GM12878 (cell line): Measurements from ENCODE around the gene SLC25A26. TPM values are rescaled to one million over a fixed set of nuclear protein-coding genes. Genes with fewer than 3 reads are reported as not detected.

Experiments
- ATAC-seq: fragments of 200-7000 bp; cut with Tn5 transposase; 3 replicates; pipeline ENCODE4 v1.9.1; 2020; ENCODE audit warnings: mild to moderate bottlenecking, moderate library complexity
- BruUV-seq: library from RNA; stranded (reverse); fragments of 400-500 nt; replicated peaks from 2 replicates; lab custom pipeline; 2021; lab: Mats Ljungman, UMichigan
- CTCF ChIA-PET: fragments of 300-600 bp; sonication (Branson Sonifier 250); formaldehyde crosslinking; extraction: SDS; loops from one replicate; lab custom pipeline; 2021; ENCODE audit warnings: inconsistent platforms; lab: Yijun Ruan, JAX
- POLR2A ChIA-PET: fragments of 350-600 bp; formaldehyde crosslinking; extraction: SDS; loops from one replicate; lab custom pipeline; 2021; ENCODE audit warnings: inconsistent platforms; lab: Charles Lee
- RAD21 ChIA-PET: fragments of 300-600 bp; sonication (Branson Sonifier 250); formaldehyde crosslinking; loops from one replicate; lab custom pipeline; 2023; ENCODE audit warnings: antibody characterized with exemption; ENCODE audit not compliant: unreplicated experiment; lab: Charles Lee
- SMC1A ChIA-PET: fragments of 300-600 bp; sonication (Branson Sonifier 250); formaldehyde crosslinking; loops from one replicate; lab custom pipeline; 2023; ENCODE audit not compliant: unreplicated experiment, uncharacterized antibody; lab: Charles Lee
- DNase-seq: peaks from one replicate; pipeline ENCODE4 v3.0.0-alpha.2; 2011; ENCODE audit warnings: low read depth, low spot score
- FAIRE-seq: peaks from 3 replicates; lab custom pipeline; 2011; peaks lifted over from hg19 to GRCh38; lab: Jason Lieb, UNC
- H2AFZ ChIP-seq: 2 replicates; pipeline ENCODE4 v1.6.0; 2011; ENCODE audit warnings: low read depth, low read length, control low read depth; ENCODE audit not compliant: control insufficient read depth
- H3K27ac ChIP-seq: 2 replicates; pipeline ENCODE4 v1.5.1; 2011; ENCODE audit warnings: control low read depth; ENCODE audit not compliant: control insufficient read depth, insufficient read depth
- H3K27me3 ChIP-seq, 2 experiments: replicated peaks in 1 of 2; 2 replicates each; pipeline versions ENCODE4 v1.6.0 to v1.6.1; 2011; ENCODE audit warnings: low read length in 1 of 2; ENCODE audit not compliant: control insufficient read depth in 2 of 2, insufficient read depth in 2 of 2
- H3K36me3 ChIP-seq, 2 experiments: 2 replicates each; pipeline ENCODE4 v1.5.1; 2011; ENCODE audit warnings: low read length in 1 of 2; ENCODE audit not compliant: control insufficient read depth in 2 of 2, insufficient read depth in 2 of 2
- H3K4me1 ChIP-seq: 2 replicates; pipeline ENCODE4 v1.6.1; 2011; ENCODE audit warnings: mild to moderate bottlenecking, low read length, moderate library complexity, mixed read lengths; ENCODE audit not compliant: control insufficient read depth, insufficient read depth
- H3K4me2 ChIP-seq: 2 replicates; pipeline ENCODE4 v1.6.0; 2011; ENCODE audit warnings: control low read depth; ENCODE audit not compliant: control insufficient read depth, insufficient read depth
- H3K4me3 ChIP-seq: fragments of 200-600 bp; sonication (generic); 2 replicates; pipeline ENCODE4 v1.5.1; 2016
- H3K79me2 ChIP-seq: 2 replicates; pipeline ENCODE4 v1.6.0; 2011; ENCODE audit warnings: low read length; ENCODE audit not compliant: control insufficient read depth, insufficient read depth
- H3K9ac ChIP-seq: 2 replicates; pipeline ENCODE4 v1.8.0; 2011; ENCODE audit warnings: low read length, control low read depth, mixed read lengths; ENCODE audit not compliant: control insufficient read depth, insufficient read depth
- H3K9me3 ChIP-seq: replicated peaks from 3 replicates; pipeline ENCODE4 v1.5.1; 2011; ENCODE audit warnings: mild to moderate bottlenecking, low read length; ENCODE audit not compliant: control insufficient read depth, insufficient read depth
- H4K20me1 ChIP-seq: 2 replicates; pipeline ENCODE4 v1.6.0; 2011; ENCODE audit not compliant: control insufficient read depth, insufficient read depth
- BCLAF1 ChIP-seq: fragments of 450-650 bp; IDR thresholded peaks from 2 replicates; pipeline ENCODE4 v1.6.1; 2017; ENCODE audit warnings: antibody characterized with exemption, mild to moderate bottlenecking, moderate library complexity
- CREM ChIP-seq: IDR thresholded peaks from 2 replicates; pipeline ENCODE4 v1.6.1; 2014; ENCODE audit warnings: antibody characterized with exemption, low read depth
- EP300 ChIP-seq, 2 experiments: fragments of 150-350 bp in 1 of 2; IDR thresholded peaks; 2 replicates each; pipeline ENCODE4 v1.6.1; 2011 to 2012; ENCODE audit warnings: low read depth in 2 of 2, low read length in 2 of 2, borderline replicate concordance in 1 of 2, improper control_type of control experiment in 1 of 2, inconsistent platforms in 1 of 2; ENCODE audit not compliant: control insufficient read depth in 1 of 2
- HCFC1 ChIP-seq: fragments of 150-350 bp; IDR thresholded peaks from 2 replicates; pipeline ENCODE4 v1.6.1; 2014; ENCODE audit warnings: low read length
- HDGF ChIP-seq: fragments of 450-650 bp; IDR thresholded peaks from 2 replicates; pipeline ENCODE4 v1.6.1; 2016; ENCODE audit warnings: antibody characterized with exemption
- MEF2B ChIP-seq: fragments of 450-650 bp; IDR thresholded peaks from 2 replicates; pipeline ENCODE4 v1.6.1; 2018; ENCODE audit warnings: mild to moderate bottlenecking, moderate library complexity; ENCODE audit not compliant: partially characterized antibody, poor library complexity, severe bottlenecking
- NR2C1 ChIP-seq: fragments of 450-650 bp; IDR thresholded peaks from 2 replicates; pipeline ENCODE4 v1.6.1; 2017; ENCODE audit warnings: antibody characterized with exemption, mild to moderate bottlenecking, moderate library complexity
- NRF1 ChIP-seq: conservative IDR thresholded peaks from 2 replicates; pipeline ENCODE4 v1.6.1; 2011; ENCODE audit warnings: mild to moderate bottlenecking, low read depth, low read length, improper control_type of control experiment
- POLR2AphosphoS5 ChIP-seq: IDR thresholded peaks from 2 replicates; pipeline ENCODE4 v1.6.1; 2011; ENCODE audit warnings: mild to moderate bottlenecking, low read length, inconsistent platforms
- RELA ChIP-seq: fragments of 450-650 bp; IDR thresholded peaks from 2 replicates; pipeline ENCODE4 v1.8.0; 2014; ENCODE audit warnings: borderline replicate concordance; ENCODE audit not compliant: partially characterized antibody
- SMARCA5 ChIP-seq: fragments of 450-650 bp; IDR thresholded peaks from 2 replicates; pipeline ENCODE4 v1.6.1; 2017; ENCODE audit warnings: mild to moderate bottlenecking
- SUPT20H ChIP-seq: IDR thresholded peaks from 2 replicates; pipeline ENCODE4 v1.6.1; 2011; ENCODE audit warnings: low read depth, mild to moderate bottlenecking, low read length, moderate library complexity, borderline replicate concordance; ENCODE audit not compliant: control insufficient read depth
- TBL1XR1 ChIP-seq: IDR thresholded peaks from 2 replicates; pipeline ENCODE4 v1.6.1; 2012; ENCODE audit warnings: low read depth, low read length, improper control_type of control experiment
- TCF7 ChIP-seq: IDR thresholded peaks from 2 replicates; pipeline ENCODE4 v1.6.1; 2014; ENCODE audit warnings: antibody characterized with exemption, borderline replicate concordance
- ZSCAN29 ChIP-seq: fragments of 450-650 bp; IDR thresholded peaks from 2 replicates; pipeline ENCODE4 v1.6.1; 2017; ENCODE audit warnings: mild to moderate bottlenecking, moderate library complexity
- WGBS: methylation state at CpG from one replicate; pipeline ENCODE4 v1.1.6; 2016; ENCODE audit warnings: low lambda C conversion rate; ENCODE audit not compliant: insufficient replicate concordance, insufficient coverage; ENCODE audit errors: missing lambda C conversion rate; 5-methylcytosine and 5-hydroxymethylcytosine counted together
- in situ Hi-C: fragments of 300-500 bp; cut with MboI; formaldehyde crosslinking; loops from 9 replicates; pipeline ENCODE4 v1.14.3; 2018; ENCODE audit warnings: mixed read lengths
- intact Hi-C: fragments of 100-400 bp; cut with micrococcal nuclease; formaldehyde crosslinking; loops from one replicate; pipeline ENCODE4 v1.14.2; 2022; ENCODE audit not compliant: unreplicated experiment
- polyA plus RNA-seq, 11 experiments: library from polyadenylated mRNA; depleted of rRNA in 4 of 11; unstranded in 6 of 11; stranded (reverse) in 5 of 11; fragments of >200 nt; fragmentation: Nextera tagmentation in 4 of 11; fragmentation: Illumina TruSeq in 1 of 11; extraction: Ambion mirVana in 4 of 11; extraction: Trizol in 1 of 11; gene quantifications; 1 replicate in 1 of 11; 2 replicates in 10 of 11; pipeline versions ENCODE4 v1.2.1 to v1.2.3, GENCODE V29; 2011 to 2016; ENCODE audit warnings: inconsistent platforms in 2 of 11, missing spikeins in 2 of 11, low read depth in 1 of 11
- total RNA-seq, 4 experiments: library from RNA; depleted of rRNA in 3 of 4; stranded (reverse); fragments of >200 nt in 3 of 4; fragmentation: Illumina TruSeq in 1 of 4; extraction: Trizol in 1 of 4; gene quantifications; 2 replicates each; pipeline versions ENCODE4 v1.2.1 to v1.2.3, GENCODE V29; 2013 to 2021
- TF ChIP-seq, protein P1 (sequence below): IDR thresholded peaks from 2 replicates; pipeline ENCODE4 v1.6.1; 2011; ENCODE audit warnings: low read depth, mild to moderate bottlenecking, low read length, moderate library complexity, borderline replicate concordance; ENCODE audit errors: extremely low read depth
- TF ChIP-seq, protein P2 (sequence below): fragments of 450-650 bp; IDR thresholded peaks from 2 replicates; pipeline ENCODE4 v1.6.1; 2014; ENCODE audit warnings: mild to moderate bottlenecking

Gene SLC25A26
- total and polyA plus RNA-seq, 10 of the 15 experiments (the other 5 are each of a cell fraction or from before 2014, with no cell fraction given) = 14.6 to 49.7 (median 24.9) TPM

GRCh38 chr3:66413151-66413751 lies 192.4 kb downstream of the SLC25A26 start:
- DNase-seq (no peak), FAIRE-seq (no peak), ATAC-seq (no peak)
- no peaks in the 10 kb centered on the region for H3K79me2 ChIP-seq
- ChIA-PET SMC1A (interaction anchor here (1.9 kb wide), 1 partner anchor 135 kb away, joined by 6 read pairs; no protein-coding TSS in a partner anchor), POLR2A (no interaction called here), CTCF (no interaction called here), RAD21 (no interaction called here)
- 61% methylated on average over 7 of the region's 7 CpGs for WGBS
- H3K36me3 ChIP-seq = no peaks in the 10 kb centered on the region; a peak in 3 of 4 replicates
- no peak overlapping the region for H3K27ac ChIP-seq
- no TSS peak for BruUV-seq
- H3K4me2 ChIP-seq = no peak overlapping the region
- no peaks in the 10 kb centered on the region for H3K4me1 ChIP-seq
- intact Hi-C loops = no loop called here
- no peaks in the 10 kb centered on the region; the same call in 1 of the 2 replicates for H4K20me1 ChIP-seq
- in situ Hi-C loops = no loop called here
- no peak overlapping the region for H3K9ac ChIP-seq
- no peak for TF ChIP-seq SMARCA5
- TF ChIP-seq EP300 (IDR thresholded peaks at IDR 0.05; ENCODE audit: borderline replicate concordance in 1 of 2, control insufficient read depth in 1 of 2, low read depth in 2 of 2, low read length in 2 of 2) = no peak
- no peak for TF ChIP-seq NRF1
- no peak for TF ChIP-seq HDGF
- TF ChIP-seq RELA = no peak
- no peak for TF ChIP-seq ZSCAN29
- TF ChIP-seq SUPT20H = no peak
- TF ChIP-seq, protein P1, sequence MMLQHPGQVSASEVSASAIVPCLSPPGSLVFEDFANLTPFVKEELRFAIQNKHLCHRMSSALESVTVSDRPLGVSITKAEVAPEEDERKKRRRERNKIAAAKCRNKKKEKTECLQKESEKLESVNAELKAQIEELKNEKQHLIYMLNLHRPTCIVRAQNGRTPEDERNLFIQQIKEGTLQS = no peak
- no peak for TF ChIP-seq MEF2B
- TF ChIP-seq, protein P2, sequence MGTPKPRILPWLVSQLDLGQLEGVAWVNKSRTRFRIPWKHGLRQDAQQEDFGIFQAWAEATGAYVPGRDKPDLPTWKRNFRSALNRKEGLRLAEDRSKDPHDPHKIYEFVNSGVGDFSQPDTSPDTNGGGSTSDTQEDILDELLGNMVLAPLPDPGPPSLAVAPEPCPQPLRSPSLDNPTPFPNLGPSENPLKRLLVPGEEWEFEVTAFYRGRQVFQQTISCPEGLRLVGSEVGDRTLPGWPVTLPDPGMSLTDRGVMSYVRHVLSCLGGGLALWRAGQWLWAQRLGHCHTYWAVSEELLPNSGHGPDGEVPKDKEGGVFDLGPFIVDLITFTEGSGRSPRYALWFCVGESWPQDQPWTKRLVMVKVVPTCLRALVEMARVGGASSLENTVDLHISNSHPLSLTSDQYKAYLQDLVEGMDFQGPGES = no peak
- no peak for TF ChIP-seq CREM
- TF ChIP-seq TCF7 = no peak
- TF ChIP-seq BCLAF1 = no peak
- TF ChIP-seq TBL1XR1 = no peak
- TF ChIP-seq POLR2AphosphoS5 = no peak
- no peak for TF ChIP-seq HCFC1
- no peak for TF ChIP-seq NR2C1
- no peaks in the 10 kb centered on the region for H3K27me3 ChIP-seq
- no peak overlapping the region for H2AFZ ChIP-seq
- no peaks in the 10 kb centered on the region for H3K9me3 ChIP-seq
- H3K4me3 ChIP-seq = no peak overlapping the region
